Suppressor macrophage (primary cell): ENCODE data around the gene TGDS.
"Not testable (repeated sequence)": the region's sequence is repeated elsewhere in the genome, so short reads cannot be mapped to it uniquely, and the experiment has no call there.

ENCODE experiments used
- DNase-seq, 4 experiments: peaks; one replicate each; pipeline ENCODE4 v3.0.0-alpha.2; 2020 to 2022
- total RNA-seq, 17 experiments: gene quantifications; one replicate each; lab custom pipeline; 2026; ENCODE audit warnings: mixed read lengths in 6 of 17, inconsistent platforms in 3 of 17; lab: John Stamatoyannopoulos, UW

The TGDS gene, protein sequence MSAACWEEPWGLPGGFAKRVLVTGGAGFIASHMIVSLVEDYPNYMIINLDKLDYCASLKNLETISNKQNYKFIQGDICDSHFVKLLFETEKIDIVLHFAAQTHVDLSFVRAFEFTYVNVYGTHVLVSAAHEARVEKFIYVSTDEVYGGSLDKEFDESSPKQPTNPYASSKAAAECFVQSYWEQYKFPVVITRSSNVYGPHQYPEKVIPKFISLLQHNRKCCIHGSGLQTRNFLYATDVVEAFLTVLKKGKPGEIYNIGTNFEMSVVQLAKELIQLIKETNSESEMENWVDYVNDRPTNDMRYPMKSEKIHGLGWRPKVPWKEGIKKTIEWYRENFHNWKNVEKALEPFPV
- total RNA-seq, result 6.9 to 22.4 (median 10.8) reads per million in 17 experiments

DNA sequence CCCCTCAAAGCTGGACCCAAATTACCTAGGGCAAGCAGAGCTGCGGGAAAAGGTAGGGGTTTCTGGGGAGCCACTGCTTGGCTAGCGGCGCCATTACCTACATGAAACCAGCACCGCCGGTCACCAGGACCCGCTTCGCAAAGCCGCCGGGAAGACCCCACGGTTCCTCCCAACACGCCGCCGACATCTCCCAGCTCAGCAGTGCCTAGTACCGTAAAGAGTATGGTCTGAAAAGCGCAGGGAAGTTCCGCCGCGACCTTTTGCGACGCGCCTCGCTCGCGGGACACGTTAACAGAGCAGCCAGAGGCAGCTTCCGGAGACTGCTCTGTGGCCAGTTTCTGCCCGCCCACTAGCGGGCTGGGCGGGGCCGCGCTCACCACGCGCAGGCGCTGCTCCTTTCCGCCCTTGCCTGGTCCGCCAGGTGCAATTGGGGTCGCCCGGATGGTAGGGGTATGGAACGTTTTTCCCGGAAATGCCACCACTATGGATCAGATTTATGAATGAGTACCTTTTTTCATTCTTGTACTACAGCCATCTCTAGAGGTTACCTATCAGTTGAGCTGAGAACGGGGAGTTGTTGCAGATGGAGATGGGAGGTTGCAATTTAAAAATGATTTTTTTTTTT lies at the start of gene TGDS:
TGDS (minus strand) TSS at position 203 of the 625 bp plus-strand sequence; CDS start at position 187, 16 bp downstream.
- peak; percentile 95 to 96 (median 96) for DNase-seq

DNA sequence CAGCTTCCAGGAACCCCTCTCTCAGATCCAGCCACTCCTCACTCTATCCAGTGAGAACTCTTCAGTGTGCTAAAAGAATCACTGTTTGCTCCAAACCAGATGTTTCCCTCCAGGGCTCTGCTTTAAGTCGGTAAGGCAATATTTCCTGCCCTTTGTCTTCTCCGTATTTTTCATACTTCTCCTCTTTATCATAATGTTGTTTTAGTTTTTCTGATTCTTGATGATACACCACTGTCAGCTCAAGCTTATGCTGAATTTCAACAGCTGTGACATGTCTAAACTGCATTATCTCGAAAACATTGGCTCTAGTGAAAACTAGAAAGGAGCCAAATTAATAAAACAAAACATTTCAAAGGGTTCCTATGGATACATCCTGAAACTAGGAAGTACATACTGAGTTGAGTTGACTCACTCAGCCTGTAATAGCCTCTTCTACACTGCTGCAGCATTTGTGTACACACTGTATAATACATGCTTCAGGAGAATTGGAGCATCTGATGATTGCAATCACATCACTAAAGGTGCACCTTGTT lies 45.5 kb upstream of the TGDS start:
- peak in 1 of 4 experiments; percentile 7 for DNase-seq

DNA sequence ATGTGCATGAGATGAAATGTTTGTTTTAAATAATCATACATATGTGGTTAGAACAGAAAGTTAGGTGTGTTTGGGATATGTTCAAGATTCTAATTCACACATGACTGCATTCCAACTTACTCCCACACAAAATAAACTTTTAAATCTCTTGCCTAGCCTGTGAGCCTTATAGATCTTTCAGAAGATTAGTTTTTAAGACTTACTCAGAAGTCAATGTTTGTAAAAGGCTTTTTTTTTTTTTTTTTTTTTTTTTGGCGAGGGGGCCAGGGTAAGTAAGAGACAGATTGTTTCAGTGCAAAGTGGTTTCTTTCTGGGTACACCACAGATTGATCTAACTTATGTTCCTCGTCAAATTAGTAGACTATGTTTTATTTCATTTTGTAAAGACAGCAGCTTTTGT lies 44.8 kb upstream of the TGDS start:
- DNase-seq, result no peak

DNA sequence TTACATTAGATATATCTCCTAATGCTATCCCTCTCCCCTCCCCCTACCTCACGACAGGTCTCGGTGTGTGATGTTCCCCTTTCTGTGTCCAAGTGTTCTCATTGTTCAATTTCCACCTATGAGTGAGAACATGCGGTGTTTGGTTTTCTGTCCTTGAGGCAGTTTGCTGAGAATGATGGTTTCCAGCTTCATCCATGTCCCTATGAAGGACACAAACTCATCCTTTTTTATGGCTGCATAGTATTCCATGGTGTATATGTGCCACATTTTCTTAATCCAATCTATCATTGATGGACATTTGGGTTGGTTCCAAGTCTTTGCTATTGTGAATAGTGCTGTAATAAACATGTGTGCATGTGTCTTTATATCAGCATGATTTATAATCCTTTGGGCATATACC lies 41.7 kb upstream of the TGDS start:
- DNase-seq, result not testable (repeated sequence)

DNA sequence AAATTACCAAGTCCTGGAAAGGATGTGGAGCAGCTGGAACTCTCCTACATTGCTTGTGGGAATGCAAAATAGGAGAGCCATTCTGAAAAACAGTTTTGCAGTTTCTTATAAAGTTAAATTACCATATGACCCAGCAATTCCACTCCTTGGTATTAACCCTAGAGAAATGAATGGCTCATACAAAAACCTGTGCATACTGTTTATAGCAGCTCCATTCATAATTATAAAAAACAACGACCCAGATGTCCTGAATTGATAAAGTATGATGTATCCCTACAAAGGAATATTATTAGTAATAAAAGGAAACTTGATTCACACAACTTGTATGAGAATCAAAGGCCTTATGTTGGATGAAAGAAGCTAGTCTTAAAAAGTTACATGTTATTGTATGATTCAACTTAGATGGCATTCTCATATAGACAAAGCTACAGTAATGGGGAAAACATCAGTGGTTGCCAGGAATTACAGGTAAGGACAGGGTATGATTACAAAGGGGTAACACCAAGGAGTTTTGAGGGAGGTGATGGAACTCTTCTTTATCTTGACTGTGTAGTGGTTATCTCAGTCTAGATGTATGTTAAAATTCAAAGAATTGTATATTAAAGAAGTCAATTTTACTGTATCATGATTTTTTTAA lies 41.1 kb upstream of the TGDS start:
- DNase-seq, result no peak

DNA sequence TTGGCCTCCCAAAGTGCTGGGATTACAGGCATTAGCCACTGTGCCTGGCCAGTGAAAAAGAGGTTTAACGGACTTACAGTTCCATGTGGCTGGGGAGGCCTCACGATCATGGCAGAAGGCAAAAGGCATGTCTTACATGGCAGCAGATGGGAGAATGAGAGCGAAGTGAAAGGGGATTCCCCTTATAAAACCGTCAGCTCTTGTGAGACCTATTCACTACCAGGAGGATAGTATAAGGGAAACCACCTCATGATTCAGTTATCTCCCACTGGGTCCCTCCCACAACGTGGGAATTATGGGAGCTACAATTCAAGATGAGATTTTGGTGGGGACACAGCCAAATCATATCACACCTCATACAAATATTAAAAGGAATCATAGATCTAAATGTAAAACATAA lies 40.1 kb upstream of the TGDS start:
- DNase-seq, result not testable (repeated sequence)

DNA sequence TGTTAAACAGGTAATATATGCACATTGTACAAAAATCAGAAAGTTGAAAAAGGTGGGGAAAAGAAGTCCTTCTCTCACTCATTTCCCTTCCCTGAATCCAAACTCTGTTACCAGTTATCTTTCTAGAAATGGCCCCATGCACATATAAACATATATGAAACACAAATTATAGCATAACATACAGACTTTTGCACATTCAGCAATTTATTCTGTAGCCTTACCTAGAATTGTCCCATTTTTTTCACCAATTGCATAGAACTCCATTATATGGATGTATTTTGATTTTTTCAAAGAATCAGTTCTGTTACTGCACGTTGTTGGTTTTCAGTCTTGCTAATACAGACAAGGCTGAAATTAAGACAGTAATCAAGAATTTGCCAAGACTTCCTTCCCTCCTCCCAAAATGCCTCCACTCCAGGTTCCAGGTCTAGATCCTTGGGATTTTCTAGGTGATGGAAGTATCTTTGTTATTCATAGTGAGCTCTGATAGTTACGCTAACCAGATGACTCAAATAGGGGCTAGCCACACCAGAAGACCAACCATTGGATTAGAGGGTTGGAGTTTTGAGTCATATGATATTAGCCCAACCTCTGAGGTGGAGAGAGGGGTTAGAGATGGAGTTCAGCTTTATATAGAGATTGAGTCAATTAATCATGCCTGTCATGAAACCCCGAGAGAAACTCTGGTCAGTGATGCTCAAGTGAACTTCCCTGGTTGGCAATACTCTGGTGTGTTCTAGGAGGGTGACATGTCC lies 36.5 kb upstream of the TGDS start:
- no peak for DNase-seq

DNA sequence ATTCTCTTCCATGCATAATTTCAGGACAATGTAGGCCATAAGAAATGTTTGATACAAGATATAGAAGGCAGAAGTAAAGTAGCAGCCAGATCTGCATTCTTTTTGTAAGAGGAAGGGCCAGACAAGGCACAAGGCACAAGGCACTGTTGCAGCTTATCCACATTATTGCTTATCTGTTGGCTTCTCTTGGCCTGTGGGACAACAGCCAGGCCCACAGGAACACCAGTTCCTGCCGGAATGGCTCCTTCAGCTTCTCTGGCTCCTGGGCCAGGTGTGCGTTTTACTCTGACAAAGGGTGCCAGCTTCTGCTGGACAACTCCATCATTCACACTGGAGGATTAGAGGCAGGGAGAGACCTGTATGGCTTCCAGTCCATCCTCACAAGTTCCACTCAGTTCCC lies 34.9 kb upstream of the TGDS start:
- DNase-seq, result no peak

DNA sequence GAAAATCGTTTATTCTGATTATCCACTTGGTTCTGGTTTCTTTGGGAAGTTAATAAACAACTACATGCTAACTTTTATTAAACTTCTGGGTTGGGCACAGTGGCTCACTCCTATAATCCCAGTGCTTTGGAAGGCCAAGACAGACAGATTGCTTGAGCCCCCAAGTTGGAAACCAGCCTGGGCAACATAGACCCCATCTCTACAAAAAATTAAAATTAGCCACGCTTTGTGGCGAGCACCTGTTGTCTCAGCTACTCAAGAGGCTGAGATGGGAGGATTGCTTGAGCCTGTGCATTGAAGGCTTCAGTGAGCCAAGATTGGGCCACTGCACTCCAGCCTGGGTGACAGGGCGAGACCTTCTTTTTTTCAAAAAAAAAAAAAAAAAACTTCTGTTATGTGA lies 27.4 kb upstream of the TGDS start:
- DNase-seq, result no peak

DNA sequence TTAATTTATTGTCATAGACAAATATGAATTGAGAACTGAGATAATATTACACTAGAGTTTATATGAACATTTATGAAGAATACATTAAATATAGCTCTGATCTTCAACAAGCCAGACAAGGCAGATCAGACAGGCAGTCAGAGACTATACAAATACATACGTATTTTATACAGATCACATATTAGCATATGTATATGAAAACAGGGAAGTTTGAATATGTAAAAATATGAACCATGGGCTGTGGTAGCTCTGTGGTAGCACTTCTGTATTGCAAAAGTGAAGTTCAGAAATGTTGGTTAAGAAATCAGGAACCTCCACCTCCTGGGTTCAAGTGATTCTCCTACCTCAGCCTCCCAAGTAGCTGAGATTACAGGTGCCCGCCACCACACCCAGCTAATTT lies 26.4 kb upstream of the TGDS start:
- DNase-seq, result peak in 2 of 4 experiments; percentile 9 to 27

DNA sequence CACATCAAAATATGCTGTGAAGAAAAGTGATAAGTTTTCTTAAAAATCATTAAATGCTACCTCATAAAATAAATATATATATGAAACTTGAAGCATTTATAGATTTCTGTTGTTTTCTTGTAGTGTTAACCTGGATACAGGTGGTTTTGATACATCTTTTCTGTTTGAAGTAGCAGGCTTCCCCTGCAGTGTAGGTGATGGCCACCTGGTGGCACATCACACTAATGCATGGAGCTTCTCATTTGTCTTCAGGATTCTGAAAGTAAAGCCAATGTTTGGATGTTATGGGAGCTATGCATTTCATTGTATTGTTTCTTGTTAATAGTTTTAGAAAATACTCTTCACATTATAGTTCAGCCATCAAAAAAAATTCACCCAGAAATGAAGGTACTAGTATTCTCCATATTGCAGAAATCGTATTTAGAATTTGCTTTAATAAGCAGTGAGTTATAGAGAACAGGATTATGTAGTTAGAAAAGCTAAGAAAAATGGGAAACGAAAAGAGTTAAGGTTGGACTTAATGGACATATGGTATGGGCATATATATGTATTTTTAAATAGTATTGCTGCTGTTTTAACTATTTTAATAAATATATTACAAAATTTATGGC lies 24.4 kb upstream of the TGDS start:
- peak in 3 of 4 experiments; percentile 11 to 15 (median 11) for DNase-seq

DNA sequence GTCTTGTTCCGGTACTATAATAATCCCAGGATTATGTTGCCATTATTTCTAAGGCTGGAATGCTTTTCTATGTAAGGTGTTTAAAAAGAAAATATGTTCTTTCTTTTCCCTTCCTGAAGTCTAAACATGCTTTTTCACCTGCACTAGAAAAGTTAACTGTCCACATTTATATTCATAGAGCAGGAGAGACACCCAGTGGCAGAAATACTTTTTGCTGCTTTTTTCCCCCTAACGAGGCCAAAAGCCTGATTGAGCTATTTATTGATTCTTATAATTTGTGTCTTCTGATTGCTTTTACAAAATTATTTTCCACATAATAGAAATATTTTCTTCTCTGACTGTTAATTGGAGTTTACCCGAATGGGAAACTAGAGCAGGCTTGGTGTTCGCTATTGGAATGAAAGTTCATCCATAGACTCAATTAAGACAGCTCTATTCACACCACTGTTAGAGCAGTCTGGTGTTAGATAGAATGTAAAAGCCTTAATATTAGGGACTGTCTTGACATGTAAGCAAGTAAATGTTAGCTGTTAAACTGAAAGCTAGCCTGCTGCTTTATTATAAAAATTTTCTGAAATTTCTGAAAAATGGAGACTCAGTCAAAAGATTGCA lies 21.5 kb upstream of the TGDS start:
- peak; percentile 34 to 44 (median 36) for DNase-seq

DNA sequence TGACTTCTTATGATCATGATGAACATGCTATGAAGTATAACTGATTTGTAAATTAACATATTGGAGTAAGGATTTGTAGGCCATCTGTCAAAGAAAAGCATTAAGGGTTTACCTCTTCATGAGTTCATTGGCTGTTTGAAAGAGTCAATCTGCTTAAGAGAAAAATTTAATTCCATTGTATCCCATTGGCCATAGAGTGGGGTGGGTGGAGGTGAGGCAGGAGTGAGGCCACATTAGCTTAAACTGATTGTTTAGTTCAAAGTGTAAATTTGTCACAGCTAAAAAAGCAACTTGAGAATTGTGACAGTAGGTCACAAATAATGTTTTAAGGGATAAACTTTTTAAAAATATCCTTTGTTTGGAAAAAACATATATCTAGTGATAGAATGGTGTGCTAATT lies 17.1 kb upstream of the TGDS start:
- DNase-seq, result no peak

DNA sequence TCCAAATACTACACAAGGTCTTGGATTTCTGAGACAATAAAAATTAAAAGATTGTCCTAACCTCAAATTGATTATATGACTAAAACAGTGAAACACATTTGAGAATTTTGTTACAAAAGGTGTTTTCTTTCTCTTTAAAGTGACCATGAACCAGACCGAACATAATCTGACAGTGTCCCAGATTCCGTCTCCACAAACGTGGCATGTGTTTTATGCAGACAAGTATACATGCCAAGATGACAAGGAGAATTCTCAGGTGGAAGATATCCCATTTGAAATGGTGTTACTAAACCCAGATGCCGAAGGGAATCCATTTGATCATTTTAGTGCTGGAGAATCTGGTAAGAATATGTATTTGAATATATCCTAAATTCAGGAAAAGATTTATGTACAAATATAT lies 16.1 kb upstream of the TGDS start:
- DNase-seq, result no peak

DNA sequence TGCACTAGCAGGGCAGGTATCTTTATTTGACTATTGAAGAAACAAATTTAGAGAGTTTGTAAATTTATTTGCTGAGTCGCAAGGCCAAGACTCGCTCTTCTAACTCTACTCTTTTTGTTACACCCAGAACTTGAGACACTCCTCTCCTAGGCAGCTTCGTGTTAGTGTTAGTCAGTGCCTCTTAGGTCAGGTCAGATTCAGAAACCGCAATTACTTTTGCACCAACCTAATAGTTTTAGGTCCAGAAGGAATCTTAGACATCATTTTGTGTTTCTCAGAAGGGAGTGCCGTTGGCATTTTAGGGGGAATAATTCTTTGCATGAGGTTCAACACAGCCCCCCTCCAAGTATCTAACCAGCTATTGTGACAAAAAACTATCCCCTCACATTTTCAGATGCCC lies 14.5 kb upstream of the TGDS start:
- DNase-seq, result no peak

DNA sequence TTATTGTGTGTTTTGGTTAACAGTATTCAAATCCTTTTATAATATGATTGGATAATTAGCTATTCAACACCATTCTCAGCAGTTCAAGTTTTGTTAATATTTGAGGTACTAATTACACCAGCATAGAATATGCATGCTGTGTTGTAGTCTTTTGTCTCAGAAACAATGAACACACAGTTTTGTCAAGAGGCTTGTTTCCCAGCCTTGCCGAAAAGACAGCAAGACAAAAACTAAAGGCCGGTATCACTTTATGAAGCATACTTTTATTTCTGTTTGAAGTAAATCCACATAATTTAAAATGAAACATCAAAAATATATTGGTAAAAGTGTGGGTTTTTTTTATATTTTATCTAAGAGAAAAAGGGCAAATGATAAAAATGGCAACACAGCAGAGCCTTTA lies 13.2 kb upstream of the TGDS start:
- DNase-seq, result no peak

DNA sequence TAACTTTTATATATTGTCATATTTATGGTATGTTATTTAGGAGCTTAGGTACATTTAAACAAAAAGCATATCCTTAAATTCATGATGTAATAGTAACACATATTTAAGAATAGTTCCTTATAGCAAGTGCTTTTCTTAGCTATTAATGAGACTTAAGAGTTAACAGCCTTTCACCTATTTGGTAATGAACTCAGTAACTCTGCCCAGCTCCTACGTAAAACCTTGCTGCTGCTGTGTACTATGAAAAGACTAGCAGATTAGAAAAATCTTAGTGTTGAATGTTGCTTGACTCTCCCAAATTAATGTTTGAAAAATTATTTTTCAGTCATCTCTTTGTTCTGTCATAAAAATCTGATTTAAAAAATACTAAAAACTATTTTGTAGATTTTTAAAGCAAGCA lies 12.6 kb upstream of the TGDS start:
- DNase-seq, result no peak

DNA sequence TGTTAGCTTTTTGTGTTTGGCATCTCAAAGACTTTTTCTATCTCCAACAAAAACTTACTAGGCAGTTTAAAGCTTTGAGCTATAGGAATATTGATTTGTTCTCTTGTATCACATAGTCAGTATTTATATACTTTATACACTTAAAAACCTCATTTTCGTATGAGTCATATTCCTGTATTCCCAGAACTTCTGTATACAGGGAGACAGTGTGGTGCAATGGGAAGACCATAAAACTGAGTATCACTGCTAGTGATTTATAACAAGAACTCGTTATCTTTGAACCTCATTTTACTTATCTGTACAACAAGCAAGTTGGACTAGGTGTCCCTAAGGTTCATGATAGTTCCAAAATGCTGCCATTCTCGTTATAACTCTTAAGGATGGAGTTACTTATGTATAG lies 12.0 kb upstream of the TGDS start:
- no peak for DNase-seq

DNA sequence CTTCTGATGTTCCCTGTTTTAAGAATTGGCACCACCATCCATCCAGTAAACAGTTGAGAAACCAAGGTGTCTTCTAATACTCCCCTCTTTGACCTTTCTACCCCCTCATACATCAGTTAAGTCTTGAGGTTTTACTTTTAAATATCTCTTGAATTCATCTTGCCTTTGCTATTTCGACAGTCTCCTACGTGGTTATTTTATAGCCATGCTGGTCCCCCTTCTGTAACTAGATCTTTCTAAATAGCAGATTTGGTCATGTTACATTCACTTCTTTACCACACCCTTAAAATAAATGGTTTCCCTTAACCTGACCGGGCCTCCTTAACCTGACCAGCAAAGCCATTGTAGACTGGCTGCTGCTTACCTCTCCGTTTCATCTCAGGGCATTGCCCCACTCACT lies 11.1 kb upstream of the TGDS start:
- no peak for DNase-seq

DNA sequence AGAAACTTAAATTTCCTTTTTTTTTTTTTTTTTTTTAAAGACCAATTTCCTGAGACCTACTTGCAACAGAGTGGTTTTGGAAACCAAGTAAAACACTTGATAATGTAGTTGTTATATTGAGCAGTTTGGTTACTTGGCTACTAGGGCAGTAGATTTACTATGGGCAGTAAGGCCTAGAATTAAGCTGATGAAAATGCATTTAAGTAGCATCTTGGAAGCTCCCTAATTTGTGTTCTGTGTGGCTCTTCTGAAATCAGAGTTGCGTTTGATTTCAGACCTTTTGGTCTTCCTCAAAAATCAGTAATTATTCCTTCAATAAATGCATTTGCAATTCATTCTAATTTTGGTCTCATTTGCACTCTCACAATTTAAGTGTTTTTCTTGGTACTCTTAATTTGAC lies 6.5 kb upstream of the TGDS start:
- DNase-seq, result peak in 1 of 4 experiments; percentile 8
